Measurements from ENCODE around the gene DGKD.

DGKD gene

GRCh38 chr2:233460726-233461441 lies 106.6 kb downstream of the DGKD start:
- no peak for DNase-seq (ENCODE audit: low read depth)

GRCh38 chr2:233461481-233461891 lies 107.2 kb downstream of the DGKD start:
- no peak for DNase-seq (ENCODE audit: low read depth)

GRCh38 chr2:233462202-233462785 lies 108.0 kb downstream of the DGKD start:
- no peak for DNase-seq (ENCODE audit: low read depth)

- DNase-seq (ENCODE audit: low read depth): no peak
These were observed 108.7 kb downstream of the DGKD start for GRCh38 chr2:233462826-233463470.

GRCh38 chr2:233463586-233463985 lies 109.3 kb downstream of the DGKD start:
- no peak for DNase-seq (ENCODE audit: low read depth)

GRCh38 chr2:233464056-233464455 lies 109.8 kb downstream of the DGKD start:
- no peak for DNase-seq (ENCODE audit: low read depth)

- DNase-seq (ENCODE audit: low read depth): no peak
These were observed 110.4 kb downstream of the DGKD start for GRCh38 chr2:233464531-233465240.

GRCh38 chr2:233466991-233467603 lies 112.8 kb downstream of the DGKD start:
- DNase-seq (ENCODE audit: low read depth): no peak

- DNase-seq (ENCODE audit: low read depth): no peak
These were observed 113.9 kb downstream of the DGKD start for GRCh38 chr2:233468047-233468740.

- DNase-seq (ENCODE audit: low read depth): no peak
These were observed 114.4 kb downstream of the DGKD start for GRCh38 chr2:233468741-233469110.

GRCh38 chr2:233469261-233470010 lies 115.1 kb downstream of the DGKD start:
- DNase-seq (ENCODE audit: low read depth): no peak

GRCh38 chr2:233470011-233470687 lies 115.9 kb downstream of the DGKD start:
- DNase-seq (ENCODE audit: low read depth): no peak

- DNase-seq (ENCODE audit: low read depth): no peak
These were observed 116.5 kb downstream of the DGKD start for GRCh38 chr2:233470839-233471238.

GRCh38 chr2:233471291-233472035 lies 117.2 kb downstream of the DGKD start:
- DNase-seq (ENCODE audit: low read depth): no peak

GRCh38 chr2:233473386-233473791 lies 119.1 kb downstream of the DGKD start:
- DNase-seq (ENCODE audit: low read depth): no peak

GRCh38 chr2:233473878-233474277 lies 119.6 kb downstream of the DGKD start:
- DNase-seq (ENCODE audit: low read depth): no peak

- no peak for DNase-seq (ENCODE audit: low read depth)
These were observed 120.2 kb downstream of the DGKD start for GRCh38 chr2:233474308-233475160.

- no peak for DNase-seq (ENCODE audit: low read depth)
These were observed 121.7 kb downstream of the DGKD start for GRCh38 chr2:233476063-233476410.
